Activated naive CD4-positive, alpha-beta T cell treated with anti-CD3 and anti-CD28 coated beads for 36 hours (primary cell): ENCODE results near the gene NDUFB8. TPM values are rescaled to one million over a fixed set of nuclear protein-coding genes. Genes with fewer than 3 reads are reported as not detected.

Experiments
- CTCF ChIA-PET: fragments of 350-600 bp; sonication (Branson Sonifier 250); formaldehyde crosslinking; loops from one replicate; lab custom pipeline; 2021; ENCODE audit warnings: antibody characterized with exemption; lab: Charles Lee
- DNase-seq: peaks from one replicate; pipeline ENCODE4 v3.0.0-alpha.2; 2020
- H3K27ac Mint-ChIP-seq: one replicate; pipeline ENCODE4 v1.8.0; 2021; ENCODE audit warnings: mild to moderate bottlenecking, mixed read lengths
- H3K27me3 Mint-ChIP-seq: one replicate; pipeline ENCODE4 v1.8.0; 2021; ENCODE audit warnings: low read depth, mixed read lengths
- H3K36me3 Mint-ChIP-seq: one replicate; pipeline ENCODE4 v1.8.0; 2021; ENCODE audit warnings: low read depth, mixed read lengths
- H3K4me1 Mint-ChIP-seq: one replicate; pipeline ENCODE4 v1.8.0; 2021; ENCODE audit warnings: low read depth, mixed read lengths
- H3K4me3 Mint-ChIP-seq: one replicate; pipeline ENCODE4 v1.8.0; 2021; ENCODE audit warnings: mild to moderate bottlenecking, moderate library complexity, mixed read lengths
- H3K9me3 Mint-ChIP-seq: one replicate; pipeline ENCODE4 v1.8.0; 2021; ENCODE audit warnings: mixed read lengths
- intact Hi-C: fragments of 100-400 bp; cut with micrococcal nuclease; formaldehyde crosslinking; loops from one replicate; pipeline ENCODE4 v1.15.1; 2023
- total RNA-seq, 2 experiments: library from RNA; stranded (reverse); gene quantifications; one replicate each; pipeline ENCODE4 v1.2.3, GENCODE V29; 2021

Gene NDUFB8
- total RNA-seq, 2 experiments from 2014 or later: 427 to 442 TPM

DNA sequence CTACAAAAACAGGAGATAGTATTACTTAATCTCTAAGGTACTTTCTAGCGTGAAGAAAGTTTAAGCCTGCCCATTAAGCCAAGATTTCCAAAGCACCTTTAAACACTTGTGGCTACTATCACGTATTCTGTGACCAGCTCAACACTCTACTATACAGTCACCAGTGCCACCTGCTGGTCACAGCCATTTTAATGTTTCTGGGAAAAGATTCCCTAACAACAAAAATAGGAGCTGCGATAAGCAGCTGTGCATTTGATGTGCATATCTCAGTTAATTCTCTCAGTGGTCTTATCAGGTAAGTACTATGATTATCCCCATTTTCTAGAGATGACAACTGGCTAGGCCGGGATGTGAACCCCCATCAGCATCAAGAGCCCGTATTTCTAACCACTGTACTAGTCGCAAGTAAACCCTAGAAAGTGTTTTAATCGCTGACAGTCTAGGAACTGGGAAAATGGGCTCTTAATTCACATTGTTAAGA, 10.9 kb downstream of the NDUFB8 start:
- peaks cover 1% of the 10 kb centered on the region for H3K27me3 Mint-ChIP-seq
- no peaks in the 10 kb centered on the region for H3K9me3 Mint-ChIP-seq
- peaks cover 27% of the 10 kb centered on the region for H3K36me3 Mint-ChIP-seq
- intact Hi-C loops: loop anchor here (1.0 kb wide), 5 partner anchors 10 to 180 kb away; no protein-coding TSS in a partner anchor
- CTCF ChIA-PET: interaction anchor here (0.6 to 6.6 kb wide), 38 partner anchors 9 to 780 kb away, joined by 3 to 101 read pairs (median 5); partner anchors contain the start of gene HIF1AN
- H3K4me3 Mint-ChIP-seq: no peak overlapping the region
- no peak overlapping the region for H3K27ac Mint-ChIP-seq
- peak; percentile 86 for DNase-seq
- H3K4me1 Mint-ChIP-seq: peaks cover 12% of the 10 kb centered on the region

GRCh38 chr10:100516847-100517246, 12.8 kb downstream of the NDUFB8 start:
- no peak for DNase-seq
- H3K36me3 Mint-ChIP-seq: peaks cover 28% of the 10 kb centered on the region
- intact Hi-C loops: no loop called here
- peaks cover 19% of the 10 kb centered on the region for H3K4me1 Mint-ChIP-seq
- no peak overlapping the region for H3K27ac Mint-ChIP-seq
- H3K4me3 Mint-ChIP-seq: no peak overlapping the region
- CTCF ChIA-PET: interaction anchor here (0.6 to 5.8 kb wide), 6 partner anchors 19 to 178 kb away, joined by 3 to 101 read pairs (median 6); partner anchors contain the start of gene HIF1AN
- H3K27me3 Mint-ChIP-seq: peaks cover 1% of the 10 kb centered on the region
- H3K9me3 Mint-ChIP-seq: no peaks in the 10 kb centered on the region

GRCh38 chr10:100515612-100516011, 14.1 kb downstream of the NDUFB8 start:
- CTCF ChIA-PET: interaction anchor here (1.3 to 6.2 kb wide), 3 partner anchors 11 to 82 kb away, joined by 4 to 101 read pairs (median 41); no protein-coding TSS in a partner anchor
- Mint-ChIP-seq H3K4me1 (peaks cover 31% of the 10 kb centered on the region), H3K36me3 (peaks cover 27% of the 10 kb centered on the region), H3K4me3 (no peak overlapping the region), H3K27ac (no peak overlapping the region), H3K9me3 (no peaks in the 10 kb centered on the region), H3K27me3 (peaks cover 1% of the 10 kb centered on the region)
- intact Hi-C loops: no loop called here
- no peak for DNase-seq

- H3K9me3 Mint-ChIP-seq: no peaks in the 10 kb centered on the region
- H3K4me3 Mint-ChIP-seq: peak overlapping the region; percentile 55
- peaks cover 42% of the 10 kb centered on the region for H3K36me3 Mint-ChIP-seq
- CTCF ChIA-PET: interaction anchor here (0.6 to 6.5 kb wide), 12 partner anchors 10 to 637 kb away, joined by 3 to 92 read pairs (median 7); partner anchors contain the start of genes HIF1AN and SEC31B
- peaks cover 65% of the 10 kb centered on the region for H3K4me1 Mint-ChIP-seq
- intact Hi-C loops: loop anchor here (1.0 kb wide), 2 partner anchors 18 to 163 kb away; partner anchors contain the start of gene SCD
- H3K27ac Mint-ChIP-seq: peak overlapping the region; percentile 89
- no peaks in the 10 kb centered on the region for H3K27me3 Mint-ChIP-seq
- DNase-seq: peak; percentile 88
These were observed 18.9 kb downstream of the NDUFB8 start for GRCh38 chr10:100510533-100511308.

DNA sequence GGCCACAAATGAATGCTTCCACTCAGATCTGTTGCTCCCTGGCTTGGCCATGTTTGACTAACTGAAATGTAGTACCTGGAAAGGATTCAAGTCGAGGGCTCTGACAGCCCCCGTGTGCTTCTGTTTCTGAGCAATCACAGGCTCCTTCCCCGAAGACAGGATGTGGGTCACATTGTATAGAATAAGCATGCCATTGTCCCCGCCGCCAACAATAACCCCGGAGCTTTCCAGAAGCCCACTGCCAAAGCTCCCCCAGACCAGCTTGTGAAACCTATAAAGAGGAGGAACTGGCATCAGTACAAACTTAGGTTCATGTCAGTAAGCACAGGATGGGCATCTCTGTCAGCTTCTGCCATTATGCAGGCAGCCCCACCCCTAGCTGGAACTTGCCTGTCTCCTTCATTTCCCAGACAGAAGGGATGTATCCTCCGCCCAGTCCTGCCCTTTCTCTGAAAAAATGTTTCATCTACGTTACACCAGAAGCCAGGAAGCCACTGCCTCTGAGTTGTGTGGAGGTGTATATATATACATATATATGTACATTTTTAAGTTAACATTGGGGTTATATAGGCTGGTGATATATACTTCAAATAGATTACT, 20.3 kb downstream of the NDUFB8 start:
- CTCF ChIA-PET: interaction anchor here (0.6 to 6.5 kb wide), 32 partner anchors 9 to 207 kb away, joined by 3 to 92 read pairs (median 5); partner anchors contain the start of genes SCD and SEC31B
- Mint-ChIP-seq H3K27ac (peak overlapping the region; percentile 89), H3K27me3 (no peaks in the 10 kb centered on the region), H3K4me1 (peaks cover 70% of the 10 kb centered on the region), H3K4me3 (peak overlapping the region; percentile 50), H3K9me3 (no peaks in the 10 kb centered on the region), H3K36me3 (peaks cover 49% of the 10 kb centered on the region)
- peak; percentile 96 for DNase-seq
- intact Hi-C loops: loop anchor here (1.0 to 5.0 kb wide), 5 partner anchors 26 to 662 kb away; partner anchors contain the start of genes BLOC1S2 and HIF1AN

DNA sequence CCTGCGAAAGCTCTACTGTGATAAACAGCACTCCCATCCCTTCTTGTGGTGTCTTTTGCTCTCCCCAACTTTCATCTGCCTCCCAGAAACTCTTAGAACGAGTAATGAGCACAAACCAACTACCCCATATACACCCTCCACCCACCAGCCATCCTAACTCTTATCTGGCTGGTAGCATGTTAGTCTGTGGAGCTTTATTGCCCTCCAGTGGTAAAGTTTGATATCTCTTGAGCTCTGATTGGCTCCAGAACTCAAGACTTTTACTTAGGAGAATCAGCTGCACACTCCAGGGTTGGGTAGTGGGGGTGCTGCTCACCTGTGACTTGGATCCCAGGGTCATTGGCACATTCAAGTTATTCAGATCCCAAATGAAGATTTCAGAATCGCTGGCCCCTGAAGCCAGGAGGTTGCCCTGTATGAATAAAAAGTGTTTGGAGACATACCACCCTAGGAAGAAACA, 20.9 kb downstream of the NDUFB8 start:
- H3K9me3 Mint-ChIP-seq: no peaks in the 10 kb centered on the region
- CTCF ChIA-PET: interaction anchor here (0.8 to 6.5 kb wide), 32 partner anchors 8 to 207 kb away, joined by 3 to 92 read pairs (median 5); partner anchors contain the start of genes SCD and SEC31B
- H3K27me3 Mint-ChIP-seq: no peaks in the 10 kb centered on the region
- intact Hi-C loops: loop anchor here (1.0 to 5.0 kb wide), 11 partner anchors 10 to 661 kb away; partner anchors contain the start of genes BLOC1S2 and HIF1AN
- DNase-seq: peak; percentile 68
- H3K4me1 Mint-ChIP-seq: peaks cover 70% of the 10 kb centered on the region
- H3K36me3 Mint-ChIP-seq: peaks cover 50% of the 10 kb centered on the region
- H3K27ac Mint-ChIP-seq: peak overlapping the region; percentile 89
- peak overlapping the region; percentile 50 for H3K4me3 Mint-ChIP-seq

DNA sequence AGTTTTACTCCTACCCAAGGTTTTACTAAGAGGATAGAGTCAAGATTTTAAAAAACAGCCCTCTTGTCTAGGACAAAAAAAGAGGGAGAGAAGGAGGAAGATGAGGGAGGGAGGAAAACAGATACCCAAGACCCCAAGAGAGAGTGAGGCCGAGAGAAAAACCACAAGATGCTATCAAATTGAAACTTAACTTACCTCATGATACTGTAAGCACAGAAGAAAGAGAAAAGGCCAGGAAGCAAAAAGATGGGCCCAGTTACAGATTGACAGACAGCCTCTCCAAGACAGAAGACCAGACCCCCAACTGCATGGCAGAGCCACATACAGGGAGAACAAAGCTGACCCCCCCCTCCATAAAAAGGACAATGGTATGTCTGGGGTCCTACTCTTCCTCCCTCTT, 21.4 kb downstream of the NDUFB8 start:
- peaks cover 50% of the 10 kb centered on the region for H3K36me3 Mint-ChIP-seq
- no peak for DNase-seq
- peaks cover 70% of the 10 kb centered on the region for H3K4me1 Mint-ChIP-seq
- H3K27ac Mint-ChIP-seq: peak overlapping the region; percentile 89
- no peaks in the 10 kb centered on the region for H3K27me3 Mint-ChIP-seq
- H3K9me3 Mint-ChIP-seq: no peaks in the 10 kb centered on the region
- intact Hi-C loops: loop anchor here (1.0 to 5.0 kb wide), 9 partner anchors 10 to 661 kb away; partner anchors contain the start of gene BLOC1S2
- CTCF ChIA-PET: interaction anchor here (0.8 to 6.5 kb wide), 30 partner anchors 8 to 216 kb away, joined by 3 to 92 read pairs (median 5); partner anchors contain the start of gene SEC31B
- peak overlapping the region; percentile 50 for H3K4me3 Mint-ChIP-seq

DNA sequence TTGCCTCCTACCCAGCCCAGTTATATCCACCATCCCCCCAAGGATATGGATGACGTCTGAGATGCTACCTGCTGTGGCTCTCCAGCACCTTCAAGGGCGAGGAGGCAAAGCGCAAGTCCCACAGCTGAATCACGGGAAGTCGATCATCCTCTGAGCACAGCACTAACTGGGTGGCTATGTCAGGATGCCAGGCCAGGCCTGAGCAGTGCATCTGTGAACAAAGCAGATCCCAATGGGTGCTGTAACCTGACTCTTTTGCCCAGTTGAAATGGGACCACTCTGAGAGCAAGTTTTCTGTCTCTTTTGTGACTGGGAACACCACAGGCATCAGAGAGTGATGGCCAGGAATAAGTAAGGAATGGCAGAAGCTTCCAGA, 22.3 kb downstream of the NDUFB8 start:
- CTCF ChIA-PET: interaction anchor here (0.6 to 6.5 kb wide), 10 partner anchors 13 to 215 kb away, joined by 3 to 92 read pairs (median 9); partner anchors contain the start of gene SEC31B
- H3K9me3 Mint-ChIP-seq: no peaks in the 10 kb centered on the region
- intact Hi-C loops: loop anchor here (5.0 kb wide), 2 partner anchors 360 to 660 kb away; no protein-coding TSS in a partner anchor
- peak overlapping the region; percentile 50 for H3K4me3 Mint-ChIP-seq
- peaks cover 68% of the 10 kb centered on the region for H3K4me1 Mint-ChIP-seq
- no peaks in the 10 kb centered on the region for H3K27me3 Mint-ChIP-seq
- peak overlapping the region; percentile 89 for H3K27ac Mint-ChIP-seq
- peaks cover 41% of the 10 kb centered on the region for H3K36me3 Mint-ChIP-seq
- DNase-seq: peak; percentile 41

GRCh38 chr10:100506596-100507356, 22.9 kb downstream of the NDUFB8 start:
- peaks cover 42% of the 10 kb centered on the region for H3K36me3 Mint-ChIP-seq
- peaks cover 62% of the 10 kb centered on the region for H3K4me1 Mint-ChIP-seq
- no peaks in the 10 kb centered on the region for H3K27me3 Mint-ChIP-seq
- CTCF ChIA-PET: interaction anchor here (0.6 to 6.5 kb wide), 10 partner anchors 14 to 215 kb away, joined by 3 to 92 read pairs (median 9); partner anchors contain the start of gene SEC31B
- DNase-seq: peak; percentile 53
- peak overlapping the region; percentile 51 for H3K4me3 Mint-ChIP-seq
- intact Hi-C loops: loop anchor here (5.0 kb wide), 2 partner anchors 359 to 659 kb away; no protein-coding TSS in a partner anchor
- peak overlapping the region; percentile 89 for H3K27ac Mint-ChIP-seq
- no peaks in the 10 kb centered on the region for H3K9me3 Mint-ChIP-seq

DNA sequence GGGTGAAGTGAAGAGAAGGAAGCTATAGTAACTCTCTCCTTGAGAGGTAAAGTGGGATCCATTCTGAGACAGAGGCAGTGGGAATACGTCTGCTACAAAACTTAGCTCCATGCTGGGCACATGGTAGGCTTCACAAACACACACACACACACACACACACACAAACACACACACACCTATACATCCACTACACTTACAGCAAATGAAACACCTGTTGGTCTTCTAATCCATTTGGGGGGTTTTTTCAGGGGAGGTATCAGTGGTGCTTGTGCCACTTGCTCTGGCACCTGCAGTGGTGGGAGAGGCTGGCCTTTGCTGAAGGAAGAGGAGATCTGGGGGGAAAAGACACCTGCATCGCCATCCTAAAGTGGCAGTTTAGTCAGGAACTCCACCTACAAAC, 24.5 kb downstream of the NDUFB8 start:
- H3K4me1 Mint-ChIP-seq: peaks cover 47% of the 10 kb centered on the region
- peaks cover 49% of the 10 kb centered on the region for H3K36me3 Mint-ChIP-seq
- H3K9me3 Mint-ChIP-seq: no peaks in the 10 kb centered on the region
- no peak overlapping the region for H3K27ac Mint-ChIP-seq
- intact Hi-C loops: loop anchor here (5.0 kb wide), 2 partner anchors 358 to 658 kb away; no protein-coding TSS in a partner anchor
- CTCF ChIA-PET: interaction anchor here (0.6 to 2.2 kb wide), 5 partner anchors 11 to 75 kb away, joined by 3 to 9 read pairs (median 4); no protein-coding TSS in a partner anchor
- no peak overlapping the region for H3K4me3 Mint-ChIP-seq
- H3K27me3 Mint-ChIP-seq: no peaks in the 10 kb centered on the region
- DNase-seq: no peak

DNA sequence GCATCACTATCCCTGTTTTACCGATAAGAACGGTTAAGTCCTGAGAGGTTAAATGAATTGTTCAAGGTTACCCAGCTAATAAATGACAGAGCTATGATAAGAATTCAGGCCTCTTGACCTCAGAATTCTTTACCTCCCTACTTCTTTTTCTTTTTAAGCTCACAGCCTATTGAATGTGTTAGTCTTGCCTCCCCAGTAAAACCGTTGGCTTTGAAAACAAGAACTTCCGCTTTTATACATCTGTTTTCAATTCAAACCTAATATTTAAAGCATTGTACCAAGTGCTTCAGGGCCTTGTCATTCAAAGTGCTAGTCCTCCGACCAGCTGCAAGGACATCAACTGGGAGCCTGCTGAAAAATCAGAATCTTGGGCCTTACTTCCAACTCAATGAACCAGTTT, 25.6 kb downstream of the NDUFB8 start:
- Mint-ChIP-seq H3K36me3 (peaks cover 51% of the 10 kb centered on the region), H3K9me3 (no peaks in the 10 kb centered on the region), H3K27ac (no peak overlapping the region), H3K27me3 (no peaks in the 10 kb centered on the region), H3K4me1 (peaks cover 38% of the 10 kb centered on the region), H3K4me3 (no peak overlapping the region)
- CTCF ChIA-PET: interaction anchor here (0.7 to 2.2 kb wide), 5 partner anchors 14 to 168 kb away, joined by 3 to 9 read pairs (median 4); no protein-coding TSS in a partner anchor
- intact Hi-C loops: no loop called here
- no peak for DNase-seq
